Endothelial cell of umbilical vein (primary cell): ENCODE results near the gene TMEM140. TPM values are rescaled to one million over a fixed set of nuclear protein-coding genes. Genes with fewer than 3 reads are reported as not detected.

Source experiments
- BruUV-seq: library from RNA; stranded (reverse); fragments of 400-500 nt; replicated peaks from 2 replicates; lab custom pipeline; 2021; lab: Mats Ljungman, UMichigan
- CTCF ChIA-PET: fragments of 300-600, 350-600 bp; sonication (Branson Sonifier 250); formaldehyde crosslinking; loops from one replicate; lab custom pipeline; 2021; ENCODE audit warnings: antibody characterized with exemption, inconsistent platforms; lab: Charles Lee
- POLR2A ChIA-PET: fragments of 300-600, 350-600 bp; sonication (Branson Sonifier 250); formaldehyde crosslinking; loops from one replicate; lab custom pipeline; 2021; ENCODE audit warnings: antibody characterized with exemption, inconsistent platforms; lab: Charles Lee
- DNase-seq: peaks from one replicate; pipeline ENCODE4 v3.0.0-alpha.2; 2011; ENCODE audit warnings: low read depth, low spot score
- FAIRE-seq: peaks from 2 replicates; lab custom pipeline; 2011; peaks lifted over from hg19 to GRCh38; lab: Jason Lieb, UNC
- H2AFZ ChIP-seq: 2 replicates; pipeline ENCODE4 v1.6.0; 2012; ENCODE audit warnings: low read depth, low read length, control low read depth, inconsistent platforms
- H3K27ac ChIP-seq: 2 replicates; pipeline ENCODE4 v1.5.1; 2011; ENCODE audit warnings: low read depth, mild to moderate bottlenecking, control low read depth, low read length, moderate library complexity; ENCODE audit not compliant: insufficient read depth
- H3K27me3 ChIP-seq, 2 experiments: 2 replicates each; pipeline versions ENCODE4 v1.6.0 to v1.6.1; 2011; ENCODE audit warnings: low read length in 2 of 2, mixed read lengths in 1 of 2; ENCODE audit not compliant: control insufficient read depth in 2 of 2, insufficient read depth in 2 of 2
- H3K36me3 ChIP-seq, 2 experiments: 2 replicates in 1 of 2; 3 replicates in 1 of 2; pipeline ENCODE4 v1.5.1; 2011; ENCODE audit warnings: low read length in 2 of 2, mild to moderate bottlenecking in 1 of 2, moderate library complexity in 1 of 2; ENCODE audit not compliant: control insufficient read depth in 2 of 2, insufficient read depth in 2 of 2; ENCODE audit errors: extremely low read depth in 1 of 2
- H3K4me1 ChIP-seq: 3 replicates; pipeline ENCODE4 v1.5.1; 2011; ENCODE audit warnings: mild to moderate bottlenecking, low read length; ENCODE audit not compliant: control insufficient read depth, insufficient read depth; ENCODE audit errors: extremely low read depth
- H3K4me2 ChIP-seq: 2 replicates; pipeline ENCODE4 v1.6.1; 2011; ENCODE audit warnings: low read length, control low read depth, mixed read lengths; ENCODE audit not compliant: insufficient read depth
- H3K4me3 ChIP-seq, 3 experiments: fragments of 200-600 bp in 1 of 3; sonication (generic), shearing (Covaris generic) in 1 of 3; replicated peaks in 1 of 3; 2 replicates each; pipeline ENCODE4 v1.5.1; 2011 to 2016; ENCODE audit warnings: control low read depth in 3 of 3, low read length in 3 of 3, mild to moderate bottlenecking in 2 of 3, inconsistent platforms in 1 of 3, low read depth in 1 of 3, moderate library complexity in 1 of 3; ENCODE audit not compliant: insufficient read depth in 1 of 3
- H3K79me2 ChIP-seq: 2 replicates; pipeline ENCODE4 v1.6.0; 2012; ENCODE audit warnings: low read length, inconsistent platforms; ENCODE audit not compliant: control insufficient read depth, insufficient read depth
- H3K9ac ChIP-seq: replicated peaks from 2 replicates; pipeline ENCODE3; 2011; ENCODE audit warnings: low read length, control low read depth; ENCODE audit not compliant: insufficient read depth; ENCODE audit errors: extremely low read depth
- H3K9me1 ChIP-seq: replicated peaks from 3 replicates; pipeline ENCODE4 v1.6.0; 2011; ENCODE audit warnings: mild to moderate bottlenecking, low read length; ENCODE audit not compliant: control insufficient read depth, insufficient read depth; ENCODE audit errors: extremely low read depth
- H3K9me3 ChIP-seq: replicated peaks from 2 replicates; pipeline ENCODE4 v1.5.1; 2012; ENCODE audit warnings: low read length, inconsistent platforms; ENCODE audit not compliant: control insufficient read depth, insufficient read depth
- H4K20me1 ChIP-seq: replicated peaks from 2 replicates; pipeline ENCODE3; 2011; ENCODE audit warnings: mild to moderate bottlenecking, low read length; ENCODE audit not compliant: control insufficient read depth, insufficient read depth; ENCODE audit errors: extremely low read depth
- CTCF ChIP-seq, 2 donors: IDR thresholded peaks; 1 replicate in 1 of 2; 2 replicates in 1 of 2; pipeline ENCODE4 v1.5.1; 2011; ENCODE audit warnings: low read length in 2 of 2, mild to moderate bottlenecking in 2 of 2, moderate library complexity in 2 of 2, control low read depth in 1 of 2, inconsistent platforms in 1 of 2, low read depth in 1 of 2; ENCODE audit not compliant: insufficient read depth in 1 of 2; ENCODE audit errors: extremely low read depth in 1 of 2
- FOS ChIP-seq: IDR thresholded peaks from 2 replicates; pipeline ENCODE4 v1.6.1; 2011; ENCODE audit warnings: mild to moderate bottlenecking, low read length, moderate library complexity, borderline replicate concordance; ENCODE audit not compliant: insufficient read depth
- GATA2 ChIP-seq: IDR thresholded peaks from 2 replicates; pipeline ENCODE4 v1.7.0; 2011; ENCODE audit warnings: low read depth, mild to moderate bottlenecking, moderate library complexity, mixed read lengths, low read length; ENCODE audit not compliant: insufficient read length, insufficient read depth
- JUN ChIP-seq: IDR thresholded peaks from 2 replicates; pipeline ENCODE4 v1.6.1; 2011; ENCODE audit warnings: borderline replicate concordance, low read depth; ENCODE audit not compliant: insufficient read length, insufficient read depth
- MAX ChIP-seq: IDR thresholded peaks from 2 replicates; pipeline ENCODE4 v1.6.1; 2011; ENCODE audit not compliant: insufficient read depth, insufficient read length
- POLR2A ChIP-seq: IDR thresholded peaks from 2 replicates; pipeline ENCODE4 v1.6.1; 2012; ENCODE audit warnings: low read depth, mild to moderate bottlenecking, control low read depth, low read length
- POLR2AphosphoS5 ChIP-seq: IDR thresholded peaks from 2 replicates; pipeline ENCODE4 v1.6.1; 2012; ENCODE audit warnings: low read depth, mild to moderate bottlenecking, control low read depth, low read length, moderate library complexity; ENCODE audit not compliant: insufficient read depth
- dilution Hi-C: fragments of 300-500 bp; cut with MboI; formaldehyde crosslinking; loops from one replicate; pipeline ENCODE4 v1.15.0; 2019; ENCODE audit warnings: low sequenced_read_pairs; ENCODE audit not compliant: extremely low pct_ligation_motif_present
- intact Hi-C: fragments of 100-400 bp; cut with micrococcal nuclease; formaldehyde crosslinking; loops from one replicate; pipeline ENCODE4 v1.10.0; 2022
- polyA plus RNA-seq, 4 experiments: library from polyadenylated mRNA; depleted of rRNA in 3 of 4; stranded (reverse) in 3 of 4; unstranded in 1 of 4; fragments of >200 nt; gene quantifications; 2 replicates each; pipeline versions ENCODE4 v1.2.1 to v1.2.3, GENCODE V29; 2011 to 2012; ENCODE audit warnings: missing spikeins in 1 of 4
- total RNA-seq: library from RNA; stranded (reverse); gene quantifications from 2 replicates; pipeline ENCODE4 v1.2.3, GENCODE V29; 2021

TMEM140 gene
- total and polyA plus RNA-seq, 2 donors (not counting 3 experiments of a cell fraction or from before 2014, with no cell fraction given), result 17.9 to 26.5 TPM

- FAIRE-seq (no peak), DNase-seq (no peak)
- no peak overlapping the region for H3K27ac ChIP-seq
- TF ChIP-seq GATA2 (no peak), POLR2AphosphoS5 (no peak), MAX (no peak), FOS (no peak), JUN (no peak), CTCF (IDR thresholded peaks at IDR 0.05; ENCODE audit: extremely low read depth in 1 of 2, insufficient read depth in 1 of 2, low read depth in 1 of 2, low read length in 2 of 2) (no peak), POLR2A (no peak)
- H3K79me2 ChIP-seq, result no peaks in the 10 kb centered on the region
- no peak overlapping the region for H3K4me3 ChIP-seq
- H3K9me1 ChIP-seq, result no peaks in the 10 kb centered on the region
- no peaks in the 10 kb centered on the region for H3K27me3 ChIP-seq
- BruUV-seq, result no TSS peak
- H3K4me1 ChIP-seq, result no peaks in the 10 kb centered on the region
- H4K20me1 ChIP-seq, result no peaks in the 10 kb centered on the region
- no peak overlapping the region for H3K9ac ChIP-seq
- H3K9me3 ChIP-seq, result peaks cover 15% of the 10 kb centered on the region
- dilution Hi-C loops (no loop called here), intact Hi-C loops (no loop called here)
- no peak overlapping the region for H3K4me2 ChIP-seq
- H2AFZ ChIP-seq, result no peak overlapping the region
- ChIA-PET CTCF (no interaction called here), POLR2A (interaction anchor here (1.1 kb wide), 1 partner anchor 10 kb away, joined by 3 read pairs; no protein-coding TSS in a partner anchor)
- no peaks in the 10 kb centered on the region for H3K36me3 ChIP-seq
Observed at GRCh38 chr7:135179321-135179925, 31.6 kb downstream of the TMEM140 start.
